Endothelial cell of umbilical vein (primary cell): ENCODE measurements around the gene CNP. TPM values are rescaled to one million over a fixed set of nuclear protein-coding genes. Genes with fewer than 3 reads are reported as not detected.
"Not testable (repeated sequence)": the region's sequence is repeated elsewhere in the genome, so short reads cannot be mapped to it uniquely, and the experiment has no call there.

Experiments used
- BruUV-seq: library from RNA; stranded (reverse); fragments of 400-500 nt; replicated peaks from 2 replicates; lab custom pipeline; 2021; lab: Mats Ljungman, UMichigan
- CTCF ChIA-PET: fragments of 300-600, 350-600 bp; sonication (Branson Sonifier 250); formaldehyde crosslinking; loops from one replicate; lab custom pipeline; 2021; ENCODE audit warnings: antibody characterized with exemption, inconsistent platforms; lab: Charles Lee
- POLR2A ChIA-PET: fragments of 300-600, 350-600 bp; sonication (Branson Sonifier 250); formaldehyde crosslinking; loops from one replicate; lab custom pipeline; 2021; ENCODE audit warnings: antibody characterized with exemption, inconsistent platforms; lab: Charles Lee
- DNase-seq: peaks from one replicate; pipeline ENCODE4 v3.0.0-alpha.2; 2011; ENCODE audit warnings: low read depth, low spot score
- FAIRE-seq: peaks from 2 replicates; lab custom pipeline; 2011; peaks lifted over from hg19 to GRCh38; lab: Jason Lieb, UNC
- H2AFZ ChIP-seq: 2 replicates; pipeline ENCODE4 v1.6.0; 2012; ENCODE audit warnings: low read depth, low read length, control low read depth, inconsistent platforms
- H3K27ac ChIP-seq: 2 replicates; pipeline ENCODE4 v1.5.1; 2011; ENCODE audit warnings: low read depth, mild to moderate bottlenecking, control low read depth, low read length, moderate library complexity; ENCODE audit not compliant: insufficient read depth
- H3K27me3 ChIP-seq, 2 experiments: 2 replicates each; pipeline versions ENCODE4 v1.6.0 to v1.6.1; 2011; ENCODE audit warnings: low read length in 2 of 2, mixed read lengths in 1 of 2; ENCODE audit not compliant: control insufficient read depth in 2 of 2, insufficient read depth in 2 of 2
- H3K36me3 ChIP-seq, 2 experiments: 2 replicates in 1 of 2; 3 replicates in 1 of 2; pipeline ENCODE4 v1.5.1; 2011; ENCODE audit warnings: low read length in 2 of 2, mild to moderate bottlenecking in 1 of 2, moderate library complexity in 1 of 2; ENCODE audit not compliant: control insufficient read depth in 2 of 2, insufficient read depth in 2 of 2; ENCODE audit errors: extremely low read depth in 1 of 2
- H3K4me1 ChIP-seq: 3 replicates; pipeline ENCODE4 v1.5.1; 2011; ENCODE audit warnings: mild to moderate bottlenecking, low read length; ENCODE audit not compliant: control insufficient read depth, insufficient read depth; ENCODE audit errors: extremely low read depth
- H3K4me2 ChIP-seq: 2 replicates; pipeline ENCODE4 v1.6.1; 2011; ENCODE audit warnings: low read length, control low read depth, mixed read lengths; ENCODE audit not compliant: insufficient read depth
- H3K4me3 ChIP-seq, 3 experiments: fragments of 200-600 bp in 1 of 3; sonication (generic), shearing (Covaris generic) in 1 of 3; replicated peaks in 1 of 3; 2 replicates each; pipeline ENCODE4 v1.5.1; 2011 to 2016; ENCODE audit warnings: control low read depth in 3 of 3, low read length in 3 of 3, mild to moderate bottlenecking in 2 of 3, inconsistent platforms in 1 of 3, low read depth in 1 of 3, moderate library complexity in 1 of 3; ENCODE audit not compliant: insufficient read depth in 1 of 3
- H3K79me2 ChIP-seq: 2 replicates; pipeline ENCODE4 v1.6.0; 2012; ENCODE audit warnings: low read length, inconsistent platforms; ENCODE audit not compliant: control insufficient read depth, insufficient read depth
- H3K9ac ChIP-seq: replicated peaks from 2 replicates; pipeline ENCODE3; 2011; ENCODE audit warnings: low read length, control low read depth; ENCODE audit not compliant: insufficient read depth; ENCODE audit errors: extremely low read depth
- H3K9me1 ChIP-seq: replicated peaks from 3 replicates; pipeline ENCODE4 v1.6.0; 2011; ENCODE audit warnings: mild to moderate bottlenecking, low read length; ENCODE audit not compliant: control insufficient read depth, insufficient read depth; ENCODE audit errors: extremely low read depth
- H3K9me3 ChIP-seq: replicated peaks from 2 replicates; pipeline ENCODE4 v1.5.1; 2012; ENCODE audit warnings: low read length, inconsistent platforms; ENCODE audit not compliant: control insufficient read depth, insufficient read depth
- H4K20me1 ChIP-seq: replicated peaks from 2 replicates; pipeline ENCODE3; 2011; ENCODE audit warnings: mild to moderate bottlenecking, low read length; ENCODE audit not compliant: control insufficient read depth, insufficient read depth; ENCODE audit errors: extremely low read depth
- EZH2 ChIP-seq: IDR thresholded peaks from 2 replicates; pipeline ENCODE4 v1.6.1; 2012; ENCODE audit warnings: borderline replicate concordance, low read depth, mild to moderate bottlenecking, moderate library complexity, low read length, inconsistent platforms; ENCODE audit not compliant: severe bottlenecking
- FOS ChIP-seq: IDR thresholded peaks from 2 replicates; pipeline ENCODE4 v1.6.1; 2011; ENCODE audit warnings: mild to moderate bottlenecking, low read length, moderate library complexity, borderline replicate concordance; ENCODE audit not compliant: insufficient read depth
- GATA2 ChIP-seq: IDR thresholded peaks from 2 replicates; pipeline ENCODE4 v1.7.0; 2011; ENCODE audit warnings: low read depth, mild to moderate bottlenecking, moderate library complexity, mixed read lengths, low read length; ENCODE audit not compliant: insufficient read length, insufficient read depth
- JUN ChIP-seq: IDR thresholded peaks from 2 replicates; pipeline ENCODE4 v1.6.1; 2011; ENCODE audit warnings: borderline replicate concordance, low read depth; ENCODE audit not compliant: insufficient read length, insufficient read depth
- MYC ChIP-seq: IDR thresholded peaks from one replicate; pipeline ENCODE4 v1.6.1; 2011; ENCODE audit warnings: mild to moderate bottlenecking, low read depth, low read length
- POLR2A ChIP-seq: IDR thresholded peaks from 2 replicates; pipeline ENCODE4 v1.6.1; 2012; ENCODE audit warnings: low read depth, mild to moderate bottlenecking, control low read depth, low read length
- POLR2AphosphoS5 ChIP-seq: IDR thresholded peaks from 2 replicates; pipeline ENCODE4 v1.6.1; 2012; ENCODE audit warnings: low read depth, mild to moderate bottlenecking, control low read depth, low read length, moderate library complexity; ENCODE audit not compliant: insufficient read depth
- dilution Hi-C: fragments of 300-500 bp; cut with MboI; formaldehyde crosslinking; loops from one replicate; pipeline ENCODE4 v1.15.0; 2019; ENCODE audit warnings: low sequenced_read_pairs; ENCODE audit not compliant: extremely low pct_ligation_motif_present
- intact Hi-C: fragments of 100-400 bp; cut with micrococcal nuclease; formaldehyde crosslinking; loops from one replicate; pipeline ENCODE4 v1.10.0; 2022
- polyA plus RNA-seq, 4 experiments: library from polyadenylated mRNA; depleted of rRNA in 3 of 4; stranded (reverse) in 3 of 4; unstranded in 1 of 4; fragments of >200 nt; gene quantifications; 2 replicates each; pipeline versions ENCODE4 v1.2.1 to v1.2.3, GENCODE V29; 2011 to 2012; ENCODE audit warnings: missing spikeins in 1 of 4
- total RNA-seq: library from RNA; stranded (reverse); gene quantifications from 2 replicates; pipeline ENCODE4 v1.2.3, GENCODE V29; 2021
- TF ChIP-seq, protein P1 (sequence below), 2 donors: IDR thresholded peaks; 1 replicate in 1 of 2; 2 replicates in 1 of 2; pipeline ENCODE4 v1.5.1; 2011; ENCODE audit warnings: low read length in 2 of 2, mild to moderate bottlenecking in 2 of 2, moderate library complexity in 2 of 2, control low read depth in 1 of 2, inconsistent platforms in 1 of 2, low read depth in 1 of 2; ENCODE audit not compliant: insufficient read depth in 1 of 2; ENCODE audit errors: extremely low read depth in 1 of 2
- TF ChIP-seq, protein P2 (sequence below): IDR thresholded peaks from 2 replicates; pipeline ENCODE4 v1.6.1; 2011; ENCODE audit not compliant: insufficient read depth, insufficient read length

The CNP gene
- total and polyA plus RNA-seq, 2 donors (not counting 3 experiments of a cell fraction or from before 2014, with no cell fraction given), result 49.4 to 84.9 TPM

DNA sequence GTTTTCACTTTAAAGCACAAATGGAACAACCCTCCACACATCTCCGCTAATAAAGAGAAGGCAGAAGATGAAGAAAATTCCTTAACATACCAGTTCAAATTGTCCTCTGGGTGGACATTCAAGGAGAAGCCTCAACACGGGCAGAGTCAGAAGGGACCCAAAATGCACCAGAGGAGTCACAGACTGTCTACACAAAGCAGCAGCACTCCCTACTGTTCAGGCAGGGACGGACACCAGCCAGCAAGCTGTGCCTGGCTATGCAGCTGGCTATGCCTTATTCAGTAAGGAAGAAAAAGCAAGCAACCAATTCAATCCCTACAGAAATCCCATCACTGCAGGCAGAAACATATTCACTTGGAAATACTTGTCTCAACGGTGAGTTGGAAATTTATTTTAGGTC is 42.6 kb downstream of the CNP start:
- Histone ChIP-seq H3K4me3 (no peak overlapping the region), H4K20me1 (peaks cover 1% of the 10 kb centered on the region), H3K9me1 (no peaks in the 10 kb centered on the region), H3K36me3 (peaks cover 0 to 1% of the 10 kb centered on the region in 2 experiments), H3K79me2 (peaks cover 92% of the 10 kb centered on the region), H3K9me3 (no peaks in the 10 kb centered on the region), H2AFZ (no peak overlapping the region), H3K4me1 (peaks cover 14% of the 10 kb centered on the region), H3K9ac (no peak overlapping the region), H3K4me2 (no peak overlapping the region), H3K27ac (no peak overlapping the region), H3K27me3 (no peaks in the 10 kb centered on the region)
- TF ChIP-seq POLR2A (no peak), MYC (no peak), JUN (no peak), POLR2AphosphoS5 (no peak), GATA2 (no peak), EZH2 (no peak), FOS (no peak)
- TF ChIP-seq, protein P1, sequence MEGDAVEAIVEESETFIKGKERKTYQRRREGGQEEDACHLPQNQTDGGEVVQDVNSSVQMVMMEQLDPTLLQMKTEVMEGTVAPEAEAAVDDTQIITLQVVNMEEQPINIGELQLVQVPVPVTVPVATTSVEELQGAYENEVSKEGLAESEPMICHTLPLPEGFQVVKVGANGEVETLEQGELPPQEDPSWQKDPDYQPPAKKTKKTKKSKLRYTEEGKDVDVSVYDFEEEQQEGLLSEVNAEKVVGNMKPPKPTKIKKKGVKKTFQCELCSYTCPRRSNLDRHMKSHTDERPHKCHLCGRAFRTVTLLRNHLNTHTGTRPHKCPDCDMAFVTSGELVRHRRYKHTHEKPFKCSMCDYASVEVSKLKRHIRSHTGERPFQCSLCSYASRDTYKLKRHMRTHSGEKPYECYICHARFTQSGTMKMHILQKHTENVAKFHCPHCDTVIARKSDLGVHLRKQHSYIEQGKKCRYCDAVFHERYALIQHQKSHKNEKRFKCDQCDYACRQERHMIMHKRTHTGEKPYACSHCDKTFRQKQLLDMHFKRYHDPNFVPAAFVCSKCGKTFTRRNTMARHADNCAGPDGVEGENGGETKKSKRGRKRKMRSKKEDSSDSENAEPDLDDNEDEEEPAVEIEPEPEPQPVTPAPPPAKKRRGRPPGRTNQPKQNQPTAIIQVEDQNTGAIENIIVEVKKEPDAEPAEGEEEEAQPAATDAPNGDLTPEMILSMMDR (IDR thresholded peaks at IDR 0.05; ENCODE audit: extremely low read depth in 1 of 2, insufficient read depth in 1 of 2, low read depth in 1 of 2, low read length in 2 of 2), result no peak
- TF ChIP-seq, protein P2, sequence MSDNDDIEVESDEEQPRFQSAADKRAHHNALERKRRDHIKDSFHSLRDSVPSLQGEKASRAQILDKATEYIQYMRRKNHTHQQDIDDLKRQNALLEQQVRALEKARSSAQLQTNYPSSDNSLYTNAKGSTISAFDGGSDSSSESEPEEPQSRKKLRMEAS, result no peak
- DNase-seq (no peak), FAIRE-seq (no peak)
- dilution Hi-C loops (no loop called here), intact Hi-C loops (no loop called here)
- CTCF ChIA-PET, result interaction anchor here (2.1 kb wide), 1 partner anchor 11 kb away, joined by 7 read pairs; the partner anchor contains the start of gene NKIRAS2
- no TSS peak for BruUV-seq
- POLR2A ChIA-PET, result no interaction called here

DNA sequence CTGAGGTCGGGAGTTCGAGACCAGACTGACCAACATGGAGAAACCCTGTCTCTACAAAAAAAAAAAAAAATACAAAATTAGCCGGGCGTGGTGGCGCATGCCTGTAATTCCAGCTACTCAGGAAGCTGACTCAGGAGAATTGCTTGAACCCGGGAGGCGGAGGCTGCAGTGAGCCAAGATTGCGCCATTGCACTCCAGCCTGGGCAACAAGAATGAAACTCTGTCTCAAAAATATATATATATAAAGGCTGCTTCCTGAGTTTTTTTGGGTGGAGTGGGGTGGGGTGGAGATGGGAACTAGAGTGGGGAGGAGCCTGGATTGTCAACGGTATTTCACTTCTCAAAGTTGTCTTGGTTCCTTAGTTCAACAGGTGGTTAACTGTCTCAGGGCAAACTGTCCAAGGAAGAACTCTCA is 43.7 kb downstream of the CNP start:
- Histone ChIP-seq H3K4me1 (peaks cover 14% of the 10 kb centered on the region), H3K27ac (peak overlapping the region; percentile 16), H3K79me2 (peaks cover 92% of the 10 kb centered on the region), H3K4me2 (peak overlapping the region; percentile 54)
- H3K9me1 ChIP-seq, H3K4me3 ChIP-seq, H2AFZ ChIP-seq, H3K36me3 ChIP-seq, POLR2A ChIA-PET, H3K9ac ChIP-seq, intact Hi-C loops, H3K9me3 ChIP-seq, BruUV-seq, H4K20me1 ChIP-seq, H3K27me3 ChIP-seq, dilution Hi-C loops: not testable (repeated sequence)
- DNase-seq (peak; percentile 23), FAIRE-seq (peak; percentile 68)
- CTCF ChIA-PET, result interaction anchor here (2.1 kb wide), 1 partner anchor 10 kb away, joined by 7 read pairs; the partner anchor contains the start of gene NKIRAS2
